Measurements from ENCODE around the gene CPTP. TPM values are rescaled to one million over a fixed set of nuclear protein-coding genes. Genes with fewer than 3 reads are reported as not detected.

CPTP gene
- total RNA-seq, 2 donors from 2014 or later = 35.6 to 64.1 TPM

Small RNA genes lying within 50 kb of the gene (microRNA-seq; reads per million reads assigned to microRNA genes)
- gene MIR6726 (ENCODE audit: borderline number of aligned reads in 2 of 2, borderline replicate concordance in 1 of 2) (0.71 to 2.8 reads per million in 2 donors), gene MIR6727 (ENCODE audit: borderline number of aligned reads in 2 of 2, borderline replicate concordance in 1 of 2) (0 to 0.71 reads per million in 2 donors), gene MIR6808 (ENCODE audit: borderline number of aligned reads in 2 of 2, borderline replicate concordance in 1 of 2) (0 reads per million in 2 donors)

Other genes starting within 250 kb of the CPTP start
- 1 to 10 TPM; 4.4 to 4.6 TPM for gene C1orf159, start 208.7 kb upstream of the CPTP start, total RNA-seq
- gene TTLL10, start 150.9 kb upstream of the CPTP start, total RNA-seq = not detected
- gene TNFRSF18, start 118.2 kb upstream of the CPTP start, total RNA-seq = under 1 TPM in 1 of 2 donors, not detected in 1; 0.55 TPM
- gene TNFRSF4, start 110.6 kb upstream of the CPTP start, total RNA-seq = under 1 TPM; 0.59 to 0.79 TPM
- gene SDF4, start 92.8 kb upstream of the CPTP start, total RNA-seq = 100 to 1,000 TPM; 120 to 128 TPM
- gene B3GALT6, start 92.6 kb upstream of the CPTP start, total RNA-seq = 10 to 100 TPM; 16.1 to 19.7 TPM
- gene C1QTNF12, start 78.1 kb upstream of the CPTP start, total RNA-seq = not detected
- 10 to 100 TPM; 27.5 to 33.5 TPM for gene UBE2J2, start 50.9 kb upstream of the CPTP start, total RNA-seq
- gene SCNN1D, start 44.4 kb upstream of the CPTP start, total RNA-seq = under 1 TPM; 0.59 to 0.79 TPM
- gene ACAP3, start 16.9 kb upstream of the CPTP start, total RNA-seq = 10 to 100 TPM; 19.5 to 20.4 TPM
- gene PUSL1, start 16.2 kb upstream of the CPTP start, total RNA-seq = 10 to 100 TPM; 14.5 to 24.8 TPM
- gene INTS11, start 142 bp upstream of the CPTP start, total RNA-seq = 10 to 100 TPM; 59.6 to 65.2 TPM
- gene TAS1R3, start 6.5 kb downstream of the CPTP start, total RNA-seq = under 1 TPM; 0.30 to 0.35 TPM
- 10 to 100 TPM; 75.0 to 80.2 TPM for gene DVL1, start 24.6 kb downstream of the CPTP start, total RNA-seq
- 10 to 100 TPM; 53.4 to 58.6 TPM for gene MXRA8, start 33.8 kb downstream of the CPTP start, total RNA-seq
- 100 to 1,000 TPM; 155 to 159 TPM for gene AURKAIP1, start 50.4 kb downstream of the CPTP start, total RNA-seq
- gene CCNL2, start 74.5 kb downstream of the CPTP start, total RNA-seq = 10 to 100 TPM; 41.6 to 44.2 TPM
- gene MRPL20, start 82.5 kb downstream of the CPTP start, total RNA-seq = 100 to 1,000 TPM; 160 to 218 TPM
- gene ANKRD65, start 96.5 kb downstream of the CPTP start, total RNA-seq = 1 to 10 TPM; 2.2 to 2.4 TPM
- gene VWA1, start 110.9 kb downstream of the CPTP start, total RNA-seq = 10 to 100 TPM; 13.0 to 15.2 TPM
- 1 to 10 TPM; 1.4 to 2.8 TPM for gene ATAD3C, start 124.9 kb downstream of the CPTP start, total RNA-seq
- 1 to 10 TPM; 2.7 to 5.7 TPM for gene ATAD3B, start 147.0 kb downstream of the CPTP start, total RNA-seq
- 10 to 100 TPM; 15.6 to 18.6 TPM for gene ATAD3A, start 187.4 kb downstream of the CPTP start, total RNA-seq
- 1 to 10 TPM; 1.4 to 2.8 TPM for gene TMEM240, start 215.8 kb downstream of the CPTP start, total RNA-seq

Data from right atrium auricular region (tissue), 2 donors.